Activated T-helper 1 cell treated with anti-CD3 and anti-CD28 coated beads, Interleukin-2, amount 50 U/mL, for 16 hours (primary cell): Measurements from ENCODE around the gene HEXIM2.

Experiments
- DNase-seq, 2 donors: peaks; one replicate each; pipeline ENCODE4 v3.0.0-alpha.2; 2020; ENCODE audit warnings: low read depth in 1 of 2, low spot score in 1 of 2

The HEXIM2 gene

DNA sequence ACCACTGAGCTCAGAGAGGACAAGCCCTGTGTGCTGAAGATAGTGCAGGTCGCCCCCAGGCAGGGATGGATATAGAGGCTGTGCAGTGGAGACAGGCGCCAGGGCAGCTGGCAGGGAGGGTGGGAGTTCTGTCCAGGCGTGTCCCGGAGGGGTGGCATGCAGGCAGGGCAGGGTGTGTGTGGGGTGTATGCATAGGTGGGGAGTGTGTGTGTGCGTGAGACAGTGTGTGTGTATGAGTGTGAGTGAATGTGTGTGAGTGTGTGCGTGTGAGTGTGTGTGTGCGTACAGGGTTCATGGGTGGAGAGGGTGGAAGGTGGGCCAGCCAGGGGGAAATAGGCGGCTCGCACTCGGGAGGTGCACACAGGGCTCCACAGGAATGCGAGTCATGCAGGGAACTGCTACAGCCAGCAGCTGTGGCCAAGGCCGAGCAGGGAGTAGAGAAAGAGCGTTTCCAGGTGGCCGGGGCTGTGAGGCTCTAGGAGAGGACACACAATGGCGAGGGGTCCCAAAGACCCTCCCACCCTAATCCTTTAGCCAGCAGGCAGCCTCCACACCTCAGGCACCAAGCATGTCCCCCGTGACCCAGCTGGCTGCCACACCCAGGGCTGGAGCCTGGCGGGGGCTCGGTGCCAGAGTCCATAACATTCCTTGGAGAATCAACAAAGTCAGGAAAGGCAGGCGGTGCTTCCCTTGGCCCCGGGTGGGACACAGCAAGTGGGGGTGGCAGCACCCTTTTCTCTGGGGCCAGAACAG, 34.0 kb upstream of the HEXIM2 start:
- DNase-seq = no peak

DNA sequence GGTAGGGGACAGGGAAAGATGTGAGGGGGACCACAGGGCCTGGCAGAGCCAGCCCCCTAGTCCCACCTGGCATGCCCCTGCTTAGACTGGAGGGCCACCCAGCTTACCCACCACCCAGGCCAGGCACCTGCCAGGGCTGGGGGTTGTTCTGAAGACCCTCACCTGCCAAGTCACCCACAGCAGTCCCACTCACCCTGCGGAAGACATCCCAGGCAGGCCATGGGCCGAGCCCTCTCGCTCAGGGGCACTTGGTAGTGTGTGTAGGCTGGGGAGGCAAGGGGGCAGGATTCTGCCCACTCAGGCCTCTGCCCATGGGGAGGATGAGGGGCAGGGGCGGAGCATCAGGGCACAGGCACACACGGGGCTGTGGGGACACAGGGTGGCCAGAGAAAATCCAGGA, 33.3 kb upstream of the HEXIM2 start:
- no peak for DNase-seq

DNA sequence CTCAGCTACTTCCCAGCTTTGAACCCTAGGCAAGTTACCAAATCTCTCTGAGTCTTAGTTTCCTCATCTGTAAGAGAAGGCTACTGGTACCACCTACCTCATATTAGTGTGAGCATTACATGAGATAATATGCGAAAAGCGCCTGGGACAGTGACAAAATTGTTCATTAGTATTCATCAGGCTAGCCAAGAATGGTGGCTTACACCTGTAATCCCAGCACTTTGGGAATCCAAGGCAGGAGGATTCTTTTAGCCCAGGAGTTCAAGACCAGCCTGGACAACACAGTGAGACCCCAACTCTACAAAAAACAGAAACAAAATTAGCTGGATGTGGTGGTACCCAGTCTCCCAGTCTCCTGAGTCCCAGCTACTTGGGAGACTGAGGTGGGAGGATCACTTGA, 32.7 kb upstream of the HEXIM2 start:
- no peak for DNase-seq

DNA sequence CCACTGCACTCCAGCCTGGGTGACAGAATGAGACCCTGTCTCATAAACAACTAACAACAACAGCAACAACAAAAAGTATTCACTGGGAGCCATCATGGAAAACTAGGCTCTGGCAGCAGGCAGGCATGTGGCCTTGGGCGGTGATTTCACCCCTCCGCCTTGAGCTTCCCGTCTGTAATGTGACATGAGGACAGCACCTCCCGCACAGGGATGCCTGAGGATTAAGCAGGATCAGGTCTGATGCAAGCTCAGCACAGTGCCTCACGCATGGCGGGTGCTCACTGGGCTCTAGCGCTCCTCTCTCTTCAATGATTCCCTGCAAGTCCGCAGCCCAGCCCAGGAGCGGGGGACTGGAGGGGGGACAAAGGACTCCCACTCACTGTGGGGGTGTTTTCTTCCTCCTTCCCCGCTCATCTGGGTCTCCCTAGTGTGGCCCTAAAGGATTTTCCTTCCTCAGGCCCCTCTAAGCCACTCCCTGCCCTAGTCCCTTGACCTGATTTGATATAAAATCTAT, 32.2 kb upstream of the HEXIM2 start:
- no peak for DNase-seq

DNA sequence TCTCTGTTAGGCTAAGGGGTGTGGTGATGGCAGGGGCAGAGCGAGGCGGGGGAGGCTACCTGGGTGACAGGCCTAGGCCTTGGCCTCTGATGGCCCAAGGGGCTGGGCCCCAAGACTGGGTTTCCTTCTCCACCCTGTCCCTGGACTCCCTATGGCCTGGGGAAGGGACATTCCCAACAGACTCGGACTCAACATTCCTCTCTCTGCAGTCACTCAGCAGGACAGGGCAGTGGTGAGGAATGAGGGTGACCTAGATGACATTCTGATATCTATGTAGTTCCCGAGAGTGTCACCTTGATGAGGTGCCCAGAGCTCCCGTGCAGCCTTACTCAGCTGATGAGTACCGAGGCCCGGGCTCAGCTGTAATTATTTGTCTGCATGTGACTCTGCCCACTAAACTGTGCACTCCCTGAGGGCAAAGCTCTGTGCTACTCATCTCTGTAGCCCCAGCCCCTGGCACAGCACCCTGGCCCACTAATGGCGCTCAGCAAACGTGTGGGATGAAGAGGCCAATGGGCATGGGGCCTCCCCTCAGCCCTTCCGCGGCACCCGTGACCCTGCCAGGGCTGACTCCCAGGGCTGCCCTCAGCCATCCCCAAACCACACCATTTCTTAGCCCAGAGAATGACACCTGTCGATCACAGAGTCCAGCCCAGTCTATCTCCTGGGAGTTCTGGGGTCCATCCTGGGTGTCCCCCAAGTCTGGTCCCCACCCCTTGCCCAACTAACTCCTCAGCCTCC, 31.6 kb upstream of the HEXIM2 start:
- DNase-seq = no peak

DNA sequence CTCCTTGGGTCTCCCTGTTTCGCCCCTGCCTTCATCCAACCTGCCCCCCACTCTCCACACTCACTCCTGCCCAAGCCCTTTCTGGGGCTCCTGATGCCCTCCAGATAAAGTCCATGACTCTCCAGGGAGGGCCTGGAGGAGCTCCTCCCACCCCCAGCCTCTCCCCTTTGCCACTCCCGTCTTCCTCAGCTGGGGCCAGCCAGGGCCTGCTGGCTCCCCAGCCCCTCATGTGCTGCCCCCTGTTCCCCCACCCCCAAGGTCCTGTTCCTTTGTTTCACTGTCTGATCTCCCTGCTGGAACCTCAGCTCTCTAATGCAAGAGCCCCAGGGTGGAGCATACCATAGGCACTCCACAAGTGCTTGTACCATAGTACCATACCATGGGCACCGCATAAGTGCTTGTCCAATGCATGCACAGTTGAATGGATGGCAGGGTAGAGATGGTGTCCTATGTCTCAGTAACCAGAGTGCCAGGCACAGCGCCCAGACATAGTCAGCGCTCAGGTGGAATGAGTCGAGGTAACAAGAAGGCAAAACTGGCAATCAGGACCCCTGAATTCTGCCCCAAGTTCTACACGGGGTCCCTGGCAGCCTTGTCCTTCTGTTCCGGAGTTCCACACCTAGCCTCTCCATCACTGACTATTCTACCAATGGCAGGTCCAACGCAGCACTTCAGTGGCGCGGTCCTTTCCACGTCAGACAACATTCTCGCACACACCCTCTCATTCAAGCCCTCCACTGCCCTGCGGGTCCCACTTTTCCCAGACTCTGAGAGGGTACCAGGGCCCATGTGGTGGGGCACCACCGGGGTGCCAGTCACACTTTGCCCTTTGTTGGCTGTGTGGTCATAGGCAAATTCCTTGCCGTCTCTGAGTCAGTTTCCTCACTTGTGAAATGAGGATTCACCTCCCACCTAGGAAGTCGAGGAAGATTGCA, 30.7 kb upstream of the HEXIM2 start:
- no peak for DNase-seq

DNA sequence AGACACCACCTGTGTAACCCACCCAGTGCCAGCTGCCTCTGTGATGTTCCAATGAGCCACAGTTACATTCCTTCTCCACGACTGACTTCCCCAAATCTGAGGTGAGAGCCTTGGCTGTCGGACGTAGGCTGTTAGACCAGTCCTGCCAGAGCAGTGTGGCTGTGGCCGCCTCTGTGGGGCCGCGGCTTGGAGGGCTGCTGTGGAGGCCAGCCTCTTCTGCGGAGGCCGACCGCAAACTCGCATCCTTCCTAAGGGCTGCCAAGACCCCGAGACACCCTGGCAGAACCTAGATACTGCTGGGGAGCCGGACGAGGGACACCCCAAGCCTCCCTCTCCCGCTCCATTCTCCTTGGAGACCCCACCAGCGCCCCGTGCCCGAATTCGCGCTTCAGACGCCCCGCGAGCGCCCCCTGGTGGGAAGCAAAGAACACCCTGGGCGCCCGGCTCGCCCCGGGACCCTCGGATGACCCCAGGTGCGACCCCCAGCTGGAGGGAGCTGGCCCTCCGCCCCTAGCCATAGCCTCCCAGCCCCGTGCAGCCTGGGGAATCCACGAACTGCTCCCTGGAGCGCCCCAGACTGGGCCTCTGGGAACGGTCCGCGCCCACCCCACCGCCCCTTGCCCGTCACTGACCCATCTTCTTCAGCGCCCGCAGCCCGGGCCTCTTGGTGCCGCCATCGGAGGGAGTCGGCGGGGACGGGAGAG, 29.9 kb upstream of the HEXIM2 start:
- peak in 1 of 2 donors; percentile 37 for DNase-seq

DNA sequence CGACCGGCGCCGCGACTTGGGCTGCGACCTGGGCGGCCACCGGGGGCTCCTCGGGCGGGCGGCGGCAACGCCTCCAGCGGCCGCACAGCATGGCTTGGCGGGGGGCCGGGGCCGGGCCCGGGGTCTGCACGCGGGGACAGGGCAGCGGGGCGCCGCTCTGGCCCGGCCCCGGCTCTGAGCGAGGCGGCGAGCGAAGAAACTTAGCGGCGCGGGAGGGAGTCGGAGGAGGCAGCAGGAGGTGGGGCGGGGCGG, 29.4 kb upstream of the HEXIM2 start, which contains the start of gene PLCD3:
Gene PLCD3 (minus strand): TSS at position 196 of the 252 bp plus-strand sequence. CDS start 105 bp downstream, at position 91.
- DNase-seq = no peak

DNA sequence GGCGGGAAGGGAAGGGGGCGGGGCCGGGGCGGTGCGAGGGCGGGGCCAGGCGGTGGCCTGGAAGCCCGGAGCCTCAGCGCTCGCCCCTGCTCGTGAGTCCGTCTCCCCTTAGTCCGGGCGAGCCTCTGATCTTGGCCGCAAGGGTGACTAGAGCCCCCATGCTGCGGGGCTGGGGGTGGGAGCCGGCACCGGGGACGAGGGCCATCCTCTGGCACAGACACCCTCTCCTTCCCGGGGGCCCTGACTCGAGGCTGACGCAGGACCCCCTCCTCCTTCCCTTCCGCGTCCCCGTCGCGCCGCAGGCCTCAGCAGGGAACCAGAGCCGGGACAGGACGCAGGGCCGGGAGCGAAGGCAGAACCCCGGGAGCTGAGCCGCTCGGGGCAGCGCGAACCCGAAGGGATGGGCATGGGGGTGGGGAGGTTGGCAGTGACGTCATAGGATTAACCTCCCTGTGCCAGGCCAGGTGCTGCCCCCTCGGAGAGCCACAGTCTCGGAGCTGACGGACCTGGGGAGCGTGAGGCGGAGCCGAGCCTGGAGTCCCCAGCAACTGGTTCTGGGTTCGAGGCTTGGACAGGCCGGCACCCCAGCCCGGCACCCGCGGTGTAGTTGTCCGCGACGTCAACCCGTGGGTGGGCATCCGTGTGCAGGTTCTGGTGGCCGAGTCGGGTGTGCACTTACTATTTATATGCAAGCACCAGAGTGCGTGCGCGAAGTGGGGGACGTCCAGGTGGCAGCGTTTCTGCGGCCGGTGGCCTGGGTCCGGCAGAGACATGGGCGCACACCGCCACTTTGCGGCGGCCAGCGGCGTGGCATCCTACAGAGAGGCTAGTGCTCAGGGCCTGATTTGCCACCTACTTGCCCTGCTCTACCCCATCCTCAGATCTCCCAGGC, 28.9 kb upstream of the HEXIM2 start:
- peak; percentile 52 to 56 for DNase-seq

DNA sequence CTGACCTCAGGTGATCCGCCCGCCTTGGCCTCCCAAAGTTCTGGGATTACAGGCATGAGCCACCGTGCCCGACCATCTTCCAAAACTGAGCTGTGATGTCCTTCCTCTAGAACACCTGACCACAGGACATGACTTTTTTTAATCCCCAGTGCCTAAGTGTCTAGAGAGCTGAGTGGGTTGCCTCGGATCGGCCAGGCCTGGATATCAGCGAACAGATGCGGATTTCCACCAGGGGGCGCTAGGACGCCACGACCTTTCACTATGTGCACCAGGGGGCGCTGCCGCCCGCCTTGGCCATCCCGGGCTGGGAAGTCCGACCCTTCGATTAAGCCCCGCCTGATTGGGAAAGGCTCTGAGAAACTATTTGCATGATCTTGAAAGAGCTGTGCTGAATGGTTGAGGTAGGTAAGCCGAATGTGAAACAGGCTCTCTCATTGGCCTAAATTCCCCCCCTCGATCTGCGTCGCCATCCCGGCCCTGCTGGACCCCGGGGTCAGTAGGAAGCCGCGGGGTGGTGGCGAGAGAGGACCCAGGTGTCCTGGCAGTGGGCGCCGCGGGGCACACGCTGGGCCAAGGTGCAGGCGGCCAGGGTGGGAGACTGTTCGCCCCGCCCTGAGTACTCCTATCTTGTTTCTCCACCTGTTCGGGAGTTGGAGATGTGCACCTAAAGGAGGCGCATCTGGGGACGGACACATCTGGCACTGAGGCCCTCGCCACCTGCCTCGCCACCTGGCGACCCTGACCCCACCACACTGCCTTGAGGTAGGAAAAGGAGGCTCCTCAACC, 26.3 kb upstream of the HEXIM2 start, which contains the start of gene ACBD4:
Gene ACBD4 (plus strand): TSS at position 496 of the 786 bp plus-strand sequence. CDS start 458 bp downstream, outside the sequence.
- DNase-seq = peak; percentile 97

DNA sequence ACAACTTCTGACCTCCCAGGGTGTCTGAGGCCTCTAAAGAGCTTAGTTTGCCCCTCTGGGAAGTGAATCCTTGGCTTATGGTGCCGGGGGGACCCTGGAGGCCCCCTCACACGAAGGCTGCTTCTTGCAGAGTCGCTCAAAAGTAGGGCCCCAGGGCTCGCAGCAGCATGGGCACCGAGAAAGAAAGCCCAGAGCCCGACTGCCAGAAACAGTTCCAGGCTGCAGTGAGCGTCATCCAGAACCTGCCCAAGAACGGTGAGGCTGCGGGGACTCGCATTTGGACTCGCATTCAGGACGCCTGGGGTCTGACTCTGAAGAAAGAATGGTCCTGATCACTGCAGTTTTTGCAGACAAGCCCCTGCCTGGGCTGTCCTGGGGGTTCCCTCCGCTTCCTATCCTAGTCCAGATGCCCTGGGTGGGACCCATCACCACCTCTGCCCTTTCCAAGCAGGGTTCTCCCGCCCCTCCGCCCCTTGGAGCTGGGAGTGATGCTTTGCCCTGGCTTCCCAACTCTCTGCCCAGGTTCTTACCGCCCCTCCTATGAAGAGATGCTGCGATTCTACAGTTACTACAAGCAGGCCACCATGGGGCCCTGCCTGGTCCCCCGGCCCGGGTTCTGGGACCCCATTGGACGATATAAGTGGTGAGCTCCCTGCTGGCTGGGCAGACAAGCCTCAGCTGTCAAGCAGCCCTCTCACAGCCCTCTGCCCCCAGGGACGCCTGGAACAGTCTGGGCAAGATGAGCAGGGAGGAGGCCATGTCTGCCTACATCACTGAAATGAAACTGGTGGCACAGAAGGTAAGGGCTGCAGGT, 25.5 kb upstream of the HEXIM2 start:
- DNase-seq = no peak

DNA sequence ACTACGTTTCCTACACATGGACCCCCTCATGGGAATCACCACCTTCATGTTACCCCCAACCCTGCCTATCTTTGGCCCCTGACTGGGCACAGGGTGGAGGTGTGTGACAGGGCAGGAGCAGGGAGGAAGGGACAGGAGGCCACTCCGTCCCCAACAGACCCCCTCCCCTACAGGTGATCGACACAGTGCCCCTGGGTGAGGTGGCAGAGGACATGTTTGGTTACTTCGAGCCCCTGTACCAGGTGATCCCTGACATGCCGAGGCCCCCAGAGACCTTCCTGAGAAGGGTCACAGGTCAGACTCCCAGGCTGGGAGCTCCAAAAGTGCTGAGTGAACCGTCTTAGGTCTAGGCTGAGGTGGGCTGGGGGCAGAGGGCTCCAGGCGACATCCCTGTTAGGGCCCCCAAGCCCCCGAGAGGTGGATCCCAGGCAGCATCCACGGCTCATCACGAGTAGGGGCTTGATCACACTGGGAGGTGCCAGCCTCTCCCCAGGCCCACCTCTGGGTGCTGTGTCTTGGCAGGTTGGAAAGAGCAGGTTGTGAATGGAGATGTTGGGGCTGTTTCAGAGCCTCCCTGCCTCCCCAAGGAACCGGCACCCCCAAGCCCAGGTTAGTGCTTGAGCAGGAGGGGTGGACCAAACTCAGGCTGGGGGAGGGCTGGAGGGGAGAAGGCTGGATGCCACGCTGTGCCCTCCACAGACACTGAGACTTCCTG, 24.7 kb upstream of the HEXIM2 start:
- DNase-seq = no peak

DNA sequence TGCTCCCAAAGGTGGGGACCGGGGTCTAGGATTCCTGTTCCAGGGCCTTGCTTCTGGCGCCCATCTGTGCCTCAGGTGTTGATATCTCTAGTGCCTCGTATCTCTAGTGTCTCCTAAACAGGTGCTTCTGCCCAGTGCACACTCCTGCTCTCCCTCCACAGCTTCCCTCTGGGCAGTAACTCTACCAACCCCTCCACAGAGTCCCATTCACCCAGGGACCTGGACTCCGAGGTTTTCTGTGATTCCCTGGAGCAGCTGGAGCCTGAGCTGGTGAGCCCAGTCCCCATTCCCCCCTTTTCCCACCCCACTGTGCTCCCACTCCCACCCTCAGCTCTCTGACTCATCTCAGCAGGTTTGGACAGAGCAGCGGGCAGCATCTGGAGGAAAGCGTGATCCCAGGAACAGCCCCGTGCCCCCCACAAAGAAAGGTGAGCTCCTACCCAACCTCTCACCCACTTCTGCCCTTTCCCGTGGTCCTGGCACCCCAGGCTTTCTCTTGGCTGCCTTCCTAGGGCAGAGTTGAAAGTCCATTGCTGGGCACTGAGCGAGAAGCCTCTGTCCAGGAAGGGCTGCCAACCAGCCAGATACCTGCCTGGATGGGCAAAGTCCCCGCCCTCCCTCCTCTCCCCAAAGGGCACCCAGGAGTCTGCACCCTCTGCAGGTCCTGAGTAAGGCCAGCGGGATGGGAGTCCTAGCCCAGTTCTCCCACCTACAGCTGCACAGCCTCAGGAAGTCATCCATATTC, 23.9 kb upstream of the HEXIM2 start:
- no peak for DNase-seq

DNA sequence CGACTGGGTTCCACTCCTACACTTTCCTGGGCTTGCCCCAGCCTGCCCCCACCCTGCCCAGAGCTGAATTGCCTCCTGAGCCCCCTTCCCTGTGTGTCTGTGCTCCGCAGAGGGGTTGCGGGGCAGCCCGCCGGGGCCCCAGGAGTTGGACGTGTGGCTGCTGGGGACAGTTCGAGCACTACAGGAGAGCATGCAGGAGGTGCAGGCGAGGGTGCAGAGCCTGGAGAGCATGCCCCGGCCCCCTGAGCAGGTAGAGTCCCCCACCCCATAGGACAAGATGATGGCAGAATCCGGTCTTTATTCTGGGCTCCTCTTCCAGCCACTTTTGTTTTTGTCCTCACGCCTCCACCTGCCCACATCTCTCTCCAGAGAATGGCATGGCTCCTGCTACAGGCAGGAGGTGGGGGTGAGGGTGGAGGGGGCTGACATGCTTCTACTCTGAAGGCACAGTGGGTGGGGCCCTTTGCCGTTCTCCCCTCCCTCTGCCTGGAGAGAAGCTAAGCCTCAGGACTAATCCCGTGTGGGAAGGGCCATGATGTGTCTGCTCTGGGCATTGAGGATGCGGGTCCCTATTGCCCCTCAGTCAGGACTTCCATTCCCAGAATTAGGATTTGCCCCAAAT, 22.7 kb upstream of the HEXIM2 start:
- DNase-seq = no peak

DNA sequence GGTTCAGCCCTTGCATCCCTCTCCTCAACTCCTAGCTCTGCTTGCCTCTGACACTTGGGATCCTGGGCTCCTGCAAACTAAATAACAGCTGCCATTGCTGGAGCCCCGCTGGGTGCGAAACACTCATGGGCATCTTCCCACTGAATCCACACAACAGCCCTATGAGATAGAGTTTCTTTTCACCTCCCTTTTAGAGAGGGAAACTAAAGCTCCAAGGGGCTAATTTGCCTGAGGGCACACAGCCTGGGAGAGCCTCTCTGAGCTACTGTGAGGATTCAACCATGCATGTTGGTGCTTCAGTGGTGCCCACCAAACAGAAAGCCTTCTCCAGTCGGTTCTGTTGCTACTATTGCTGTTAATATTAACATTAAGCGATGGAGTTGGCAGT, 22.1 kb upstream of the HEXIM2 start:
- no peak for DNase-seq

DNA sequence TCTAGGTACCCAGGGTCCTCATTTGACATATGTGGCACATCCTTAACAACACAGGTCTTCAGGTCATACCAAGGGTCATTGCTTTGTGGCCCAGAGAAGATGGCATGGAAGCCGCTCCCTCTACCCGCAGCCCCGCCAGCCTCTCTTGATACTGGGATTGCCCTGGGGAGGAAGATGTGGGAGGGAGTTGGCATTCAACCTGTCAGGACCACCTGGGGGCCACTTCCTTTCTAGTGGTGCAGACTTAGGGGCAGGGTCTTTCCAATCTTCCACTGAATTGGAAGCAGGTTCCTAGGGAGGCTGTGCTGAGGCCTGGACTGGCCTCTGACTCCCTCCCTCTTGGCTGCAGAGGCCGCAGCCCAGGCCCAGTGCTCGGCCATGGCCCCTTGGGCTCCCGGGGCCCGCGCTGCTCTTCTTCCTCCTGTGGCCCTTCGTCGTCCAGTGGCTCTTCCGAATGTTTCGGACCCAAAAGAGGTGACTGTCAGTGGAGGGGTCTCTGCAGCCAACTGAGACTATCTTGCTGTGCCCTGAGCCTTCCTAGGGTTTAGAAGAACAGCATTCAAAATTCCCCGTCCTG, 18.5 kb upstream of the HEXIM2 start:
- no peak for DNase-seq
